Uterus (tissue), 2 donors: Measurements from ENCODE around the gene CHCHD4.

Source experiments
- POLR2A ChIP-seq, 2 donors: fragments of 450-650 bp; IDR thresholded peaks; one replicate each; pipeline ENCODE4 v1.6.1; 2016; ENCODE audit warnings: antibody characterized with exemption in 2 of 2, mild to moderate bottlenecking in 1 of 2, moderate library complexity in 1 of 2
- TF ChIP-seq, protein P1 (sequence below), 4 experiments: fragments of 200-600 bp in 2 of 4; fragments of 450-650 bp in 2 of 4; sonication (generic) in 2 of 4; IDR thresholded peaks; one replicate each; pipeline ENCODE4 v1.5.1; 2016 to 2019; ENCODE audit warnings: antibody characterized with exemption in 4 of 4, mild to moderate bottlenecking in 2 of 4, moderate library complexity in 1 of 4

DNA sequence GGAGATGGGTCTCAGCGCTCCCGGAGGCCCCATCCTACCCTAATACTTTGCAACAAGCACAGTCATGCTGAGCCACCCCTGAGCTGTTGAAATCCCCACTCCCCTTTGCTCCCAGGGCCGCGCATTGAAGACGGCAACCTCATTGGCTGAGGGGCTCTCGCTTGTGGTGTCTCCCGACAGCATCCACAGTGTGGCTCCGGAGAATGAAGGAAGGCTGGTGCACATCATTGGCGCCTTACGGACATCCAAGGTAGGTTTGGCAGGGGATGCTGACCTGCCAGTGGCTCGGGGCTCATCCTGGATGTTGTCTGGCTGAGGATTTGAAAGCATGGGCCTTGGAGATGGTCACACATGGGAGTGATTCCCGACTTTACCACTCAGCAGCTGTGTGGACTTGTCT is 6.0 kb upstream of the CHCHD4 start:
- TF ChIP-seq, protein P1, sequence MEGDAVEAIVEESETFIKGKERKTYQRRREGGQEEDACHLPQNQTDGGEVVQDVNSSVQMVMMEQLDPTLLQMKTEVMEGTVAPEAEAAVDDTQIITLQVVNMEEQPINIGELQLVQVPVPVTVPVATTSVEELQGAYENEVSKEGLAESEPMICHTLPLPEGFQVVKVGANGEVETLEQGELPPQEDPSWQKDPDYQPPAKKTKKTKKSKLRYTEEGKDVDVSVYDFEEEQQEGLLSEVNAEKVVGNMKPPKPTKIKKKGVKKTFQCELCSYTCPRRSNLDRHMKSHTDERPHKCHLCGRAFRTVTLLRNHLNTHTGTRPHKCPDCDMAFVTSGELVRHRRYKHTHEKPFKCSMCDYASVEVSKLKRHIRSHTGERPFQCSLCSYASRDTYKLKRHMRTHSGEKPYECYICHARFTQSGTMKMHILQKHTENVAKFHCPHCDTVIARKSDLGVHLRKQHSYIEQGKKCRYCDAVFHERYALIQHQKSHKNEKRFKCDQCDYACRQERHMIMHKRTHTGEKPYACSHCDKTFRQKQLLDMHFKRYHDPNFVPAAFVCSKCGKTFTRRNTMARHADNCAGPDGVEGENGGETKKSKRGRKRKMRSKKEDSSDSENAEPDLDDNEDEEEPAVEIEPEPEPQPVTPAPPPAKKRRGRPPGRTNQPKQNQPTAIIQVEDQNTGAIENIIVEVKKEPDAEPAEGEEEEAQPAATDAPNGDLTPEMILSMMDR (IDR thresholded peaks at IDR 0.05): no peak
- no peak for TF ChIP-seq POLR2A (IDR thresholded peaks at IDR 0.05)
